ENCODE measurements around the gene HOXC11.
A peak's percentile ranks its signal among the peaks of the same experiment; 100 is the strongest.

GRCh38 chr12:53955776-53956250, 17.1 kb upstream of the HOXC11 start:
- TF ChIP-seq CTCF (IDR thresholded peaks at IDR 0.05), result no peak
- peak; percentile 68 for TF ChIP-seq EZH2 (IDR thresholded peaks at IDR 0.05)

All from neural progenitor cell (in vitro differentiated cells).